SK-N-SH (cell line): Measurements from ENCODE around the gene PARD3B. TPM values are rescaled to one million over a fixed set of nuclear protein-coding genes. Genes with fewer than 3 reads are reported as not detected.

Source experiments
- CTCF ChIA-PET: fragments of 300-600, 350-600 bp; formaldehyde crosslinking; extraction: SDS; loops from one replicate; lab custom pipeline; 2021; lab: Yijun Ruan, JAX
- POLR2A ChIA-PET: fragments of 350-600 bp; sonication (Branson Sonifier 250); formaldehyde crosslinking; extraction: SDS; loops from one replicate; lab custom pipeline; 2020; ENCODE audit warnings: antibody characterized with exemption, inconsistent platforms; lab: Yijun Ruan, JAX
- DNase-seq: peaks from one replicate; pipeline ENCODE4 v3.0.0; 2012
- H2AFZ ChIP-seq: fragments of 200-600 bp; sonication (generic); 2 replicates; pipeline ENCODE4 v1.8.1; 2016; ENCODE audit warnings: antibody characterized with exemption, mild to moderate bottlenecking, low read depth
- H3F3A ChIP-seq: fragments of 200-600 bp; sonication (generic); replicated peaks from 2 replicates; pipeline ENCODE3; 2016; ENCODE audit warnings: antibody characterized with exemption, mild to moderate bottlenecking; ENCODE audit not compliant: insufficient read depth
- H3K27ac ChIP-seq, 2 experiments: fragments of 200-500 bp in 1 of 2; fragments of 200-600 bp in 1 of 2; sonication (Bioruptor generic) in 1 of 2; sonication (generic), shearing (Covaris generic) in 1 of 2; 2 replicates each; pipeline versions ENCODE4 v1.5.1 to v1.6.1; 2014 to 2016; ENCODE audit warnings: low read depth in 2 of 2, inconsistent platforms in 1 of 2, low read length in 1 of 2, mild to moderate bottlenecking in 1 of 2, mixed read lengths in 1 of 2
- H3K27me3 ChIP-seq: fragments of 200-600 bp; sonication (generic), shearing (Covaris generic); 2 replicates; pipeline ENCODE4 v1.6.1; 2016; ENCODE audit warnings: mixed run types; ENCODE audit not compliant: insufficient read depth
- H3K36me3 ChIP-seq, 2 experiments: fragments of 200-500 bp in 1 of 2; fragments of 200-600 bp in 1 of 2; sonication (Bioruptor generic) in 1 of 2; sonication (generic) in 1 of 2; replicated peaks in 1 of 2; 2 replicates each; pipeline versions ENCODE3 to v1.5.1; 2014 to 2016; ENCODE audit warnings: low read length in 1 of 2, mild to moderate bottlenecking in 1 of 2; ENCODE audit not compliant: insufficient read depth in 2 of 2, control insufficient read depth in 1 of 2
- H3K4me1 ChIP-seq, 2 experiments: fragments of 200-500 bp in 1 of 2; fragments of 200-600 bp in 1 of 2; sonication (Bioruptor generic) in 1 of 2; sonication (generic), shearing (Covaris generic) in 1 of 2; 2 replicates each; pipeline versions ENCODE4 v1.5.1 to v1.6.1; 2014 to 2016; ENCODE audit warnings: low read depth in 1 of 2, low read length in 1 of 2, mixed run types in 1 of 2; ENCODE audit not compliant: insufficient read depth in 2 of 2, control insufficient read depth in 1 of 2
- H3K4me2 ChIP-seq: fragments of 200-600 bp; sonication (generic), shearing (Covaris generic); 2 replicates; pipeline ENCODE4 v1.6.1; 2017; ENCODE audit warnings: mixed run types
- H3K4me3 ChIP-seq, 2 experiments: fragments of 200-500 bp in 1 of 2; fragments of 200-600 bp in 1 of 2; sonication (Bioruptor generic) in 1 of 2; sonication (generic), shearing (Covaris generic) in 1 of 2; 2 replicates each; pipeline versions ENCODE4 v1.5.1 to v1.8.1; 2014 to 2016; ENCODE audit warnings: low read depth in 2 of 2, inconsistent platforms in 1 of 2, low read length in 1 of 2, mild to moderate bottlenecking in 1 of 2, mixed read lengths in 1 of 2, moderate library complexity in 1 of 2
- H3K79me2 ChIP-seq: fragments of 200-600 bp; sonication (generic); 2 replicates; pipeline ENCODE4 v1.8.1; 2017; ENCODE audit warnings: mild to moderate bottlenecking; ENCODE audit not compliant: insufficient read depth
- H3K9ac ChIP-seq: fragments of 200-600 bp; sonication (generic); 2 replicates; pipeline ENCODE4 v1.6.1; 2017; ENCODE audit warnings: mixed run types
- H3K9me2 ChIP-seq: fragments of 200-600 bp; sonication (generic); 2 replicates; pipeline ENCODE4 v1.6.1; 2017; ENCODE audit warnings: mixed run types
- H3K9me3 ChIP-seq: fragments of 200-600 bp; sonication (generic); 2 replicates; pipeline ENCODE4 v1.6.1; 2017; ENCODE audit warnings: mixed run types, mild to moderate bottlenecking, moderate library complexity
- H4K20me1 ChIP-seq: fragments of 200-600 bp; sonication (generic); 2 replicates; pipeline ENCODE4 v1.6.1; 2017; ENCODE audit warnings: mild to moderate bottlenecking, mixed run types; ENCODE audit not compliant: insufficient read depth
- CHD2 ChIP-seq: fragments of 150-350 bp; IDR thresholded peaks from 2 replicates; pipeline ENCODE4 v1.6.1; 2018; ENCODE audit warnings: low read length; ENCODE audit not compliant: partially characterized antibody
- ELF1 ChIP-seq: IDR thresholded peaks from 2 replicates; pipeline ENCODE4 v1.4.0; 2012
- EP300 ChIP-seq, 2 experiments: IDR thresholded peaks; 2 replicates each; pipeline versions ENCODE4 v1.4.0 to v1.6.1; 2012; ENCODE audit warnings: borderline replicate concordance in 1 of 2, low read depth in 1 of 2, low read length in 1 of 2
- FOSL2 ChIP-seq: IDR thresholded peaks from 2 replicates; pipeline ENCODE4 v1.4.0; 2012; ENCODE audit warnings: low read depth, mild to moderate bottlenecking, moderate library complexity, borderline replicate concordance
- FOXM1 ChIP-seq: IDR thresholded peaks from 2 replicates; pipeline ENCODE4 v1.4.0; 2012; ENCODE audit warnings: low read depth, mild to moderate bottlenecking
- GABPA ChIP-seq: IDR thresholded peaks from 2 replicates; pipeline ENCODE4 v1.4.0; 2012; ENCODE audit warnings: low read depth, mild to moderate bottlenecking
- GATA2 ChIP-seq: sonication (generic); formaldehyde crosslinking; IDR thresholded peaks from 2 replicates; pipeline ENCODE4 v1.5.0; 2020; ENCODE audit warnings: mild to moderate bottlenecking, missing genetic modification reagents
- IRF3 ChIP-seq: fragments of 150-350 bp; IDR thresholded peaks from 2 replicates; pipeline ENCODE4 v1.6.1; 2016; ENCODE audit warnings: mild to moderate bottlenecking, low read depth, low read length
- JUND ChIP-seq: IDR thresholded peaks from 2 replicates; pipeline ENCODE4 v1.4.0; 2012
- MEF2A ChIP-seq: IDR thresholded peaks from 2 replicates; pipeline ENCODE4 v1.4.0; 2012; ENCODE audit warnings: low read depth, borderline replicate concordance
- NFIC ChIP-seq: IDR thresholded peaks from 2 replicates; pipeline ENCODE4 v1.4.0; 2012; ENCODE audit warnings: borderline replicate concordance
- NRF1 ChIP-seq: IDR thresholded peaks from 2 replicates; pipeline ENCODE4 v1.6.1; 2012; ENCODE audit warnings: low read depth, mild to moderate bottlenecking, low read length
- PBX3 ChIP-seq: IDR thresholded peaks from 2 replicates; pipeline ENCODE4; 2012
- POLR2AphosphoS5 ChIP-seq: IDR thresholded peaks from 2 replicates; pipeline ENCODE4 v1.6.1; 2012; ENCODE audit warnings: low read depth, low read length
- RAD21 ChIP-seq: IDR thresholded peaks from 2 replicates; pipeline ENCODE4 v1.6.1; 2012; ENCODE audit warnings: mild to moderate bottlenecking, low read length
- REST ChIP-seq: IDR thresholded peaks from 2 replicates; pipeline ENCODE4 v1.6.1; 2012; ENCODE audit warnings: mild to moderate bottlenecking, low read depth, low read length, moderate library complexity
- RFX5 ChIP-seq: IDR thresholded peaks from 2 replicates; pipeline ENCODE4 v1.6.1; 2012; ENCODE audit warnings: mild to moderate bottlenecking, improper control_type of control experiment, low read length
- SIN3A ChIP-seq: IDR thresholded peaks from 2 replicates; pipeline ENCODE4 v1.6.1; 2012; ENCODE audit warnings: low read depth, mild to moderate bottlenecking, low read length, moderate library complexity, borderline replicate concordance
- SMC3 ChIP-seq: IDR thresholded peaks from 2 replicates; pipeline ENCODE4 v1.6.1; 2012; ENCODE audit warnings: low read depth, low read length, improper control_type of control experiment
- TAF1 ChIP-seq: IDR thresholded peaks from 2 replicates; pipeline ENCODE4 v1.6.1; 2012; ENCODE audit warnings: low read depth, mild to moderate bottlenecking, low read length, moderate library complexity, borderline replicate concordance
- TCF12 ChIP-seq: IDR thresholded peaks from 2 replicates; pipeline ENCODE4 v1.4.0; 2012
- WGBS: methylation state at CpG from one replicate; pipeline ENCODE4 v1.1.6; 2017; ENCODE audit warnings: low lambda C conversion rate; 5-methylcytosine and 5-hydroxymethylcytosine counted together
- polyA plus RNA-seq, 3 experiments: library from polyadenylated mRNA; depleted of rRNA; stranded (reverse); fragments of >200 nt; gene quantifications; 2 replicates each; pipeline ENCODE4 v1.2.3, GENCODE V29; 2012

Gene PARD3B
- polyA plus RNA-seq, 1 of the 3 experiments (the other 2 are of a cell fraction): 0.87 TPM

- TF ChIP-seq POLR2AphosphoS5 (no peak), SMC3 (no peak), TCF12 (no peak), EP300 (IDR thresholded peaks at IDR 0.05; ENCODE audit: borderline replicate concordance in 1 of 2, low read depth in 1 of 2, low read length in 1 of 2) (no peak), FOSL2 (no peak), MEF2A (no peak), IRF3 (no peak), NRF1 (no peak)
- TF ChIP-seq, all 33 proteins: peak for 0
Observed at GRCh38 chr2:205661281-205661680, 1116.0 kb downstream of the PARD3B start (continued).

- CTCF ChIA-PET: interaction anchor here (1.1 to 1.4 kb wide), 2 partner anchors 13 to 15 kb away, joined by 3 to 5 read pairs; no protein-coding TSS in a partner anchor
- no peak for DNase-seq
- Histone ChIP-seq H3K9me2 (no peaks in the 10 kb centered on the region), H3K27ac (no peak overlapping the region), H3K9ac (no peak overlapping the region), H3F3A (peaks cover 15% of the 10 kb centered on the region), H3K27me3 (no peaks in the 10 kb centered on the region), H4K20me1 (no peaks in the 10 kb centered on the region), H2AFZ (no peak overlapping the region), H3K4me3 (no peak overlapping the region), H3K79me2 (no peaks in the 10 kb centered on the region), H3K36me3 (no peaks in the 10 kb centered on the region), H3K9me3 (no peaks in the 10 kb centered on the region), H3K4me1 (peaks cover 3 to 22% of the 10 kb centered on the region in 2 experiments), H3K4me2 (no peak overlapping the region)
- WGBS: 92% methylated on average over 3 of the region's 3 CpGs
- POLR2A ChIA-PET: no interaction called here
- no peak for TF ChIP-seq NFIC
- TF ChIP-seq SIN3A: no peak
- no peak for TF ChIP-seq RFX5
- TF ChIP-seq CHD2: no peak
- TF ChIP-seq POLR2AphosphoS5: no peak
Observed at GRCh38 chr2:205662206-205662965, 1117.1 kb downstream of the PARD3B start.

GRCh38 chr2:205665791-205666190, 1120.5 kb downstream of the PARD3B start:
- peaks cover 4% of the 10 kb centered on the region for H3F3A ChIP-seq
- H3K27ac ChIP-seq: no peak overlapping the region
- no peak for DNase-seq
- no peaks in the 10 kb centered on the region for H3K79me2 ChIP-seq
- WGBS: 84% methylated on average over 2 of the region's 2 CpGs
- H3K9me2 ChIP-seq: no peaks in the 10 kb centered on the region
- no peak overlapping the region for H3K4me2 ChIP-seq
- H2AFZ ChIP-seq: no peak overlapping the region
- H3K27me3 ChIP-seq: no peaks in the 10 kb centered on the region
- H3K4me3 ChIP-seq: no peak overlapping the region
- ChIA-PET CTCF (interaction anchor here (1.1 to 2.3 kb wide), 2 partner anchors 10 to 12 kb away, joined by 3 to 10 read pairs; no protein-coding TSS in a partner anchor), POLR2A (no interaction called here)
- no peaks in the 10 kb centered on the region for H4K20me1 ChIP-seq
- no peaks in the 10 kb centered on the region for H3K9me3 ChIP-seq
- no peaks in the 10 kb centered on the region for H3K36me3 ChIP-seq
- peaks cover 0 to 6% of the 10 kb centered on the region in 2 experiments; a peak in 2 of 4 replicates for H3K4me1 ChIP-seq
- no peak overlapping the region for H3K9ac ChIP-seq
- TF ChIP-seq ELF1 (no peak), GATA2 (CRISPR knock-in tag) (no peak), GABPA (no peak), FOXM1 (no peak), JUND (no peak), RAD21 (no peak), NFIC (no peak), CHD2 (no peak), POLR2AphosphoS5 (no peak), REST (no peak), TAF1 (no peak), MEF2A (no peak), SMC3 (no peak), PBX3 (no peak)
